K562 (cell line): ENCODE results near the gene BCL2L1. TPM values are rescaled to one million over a fixed set of nuclear protein-coding genes. Genes with fewer than 3 reads are reported as not detected.

Experiments used
- ATAC-seq: fragments of 200-7000 bp; cut with Tn5 transposase; 3 replicates; pipeline ENCODE4 v1.9.1; 2020; ENCODE audit warnings: moderate library complexity
- BruUV-seq: library from RNA; stranded (reverse); fragments of 400-500 nt; replicated peaks from 2 replicates; lab custom pipeline; 2021; lab: Mats Ljungman, UMichigan
- CTCF ChIA-PET: fragments of 300-600 bp; formaldehyde crosslinking; extraction: SDS; loops from one replicate; lab custom pipeline; 2021; ENCODE audit warnings: low intra/inter-chr PET ratio; lab: Yijun Ruan, JAX
- POLR2A ChIA-PET: fragments of 300-600, 350-650 bp; sonication (Branson Sonifier 250); formaldehyde crosslinking; extraction: SDS; loops from one replicate; lab custom pipeline; 2021; ENCODE audit warnings: antibody characterized with exemption, inconsistent platforms; lab: Yijun Ruan, JAX
- DNase-seq, 4 experiments: peaks; one replicate each; pipeline versions ENCODE4 v3.0.0 to v3.0.0-alpha.2; 2011 to 2018; ENCODE audit warnings: low spot score in 3 of 4, mixed read lengths in 3 of 4; ENCODE audit errors: extremely low read depth in 1 of 4
- FAIRE-seq: peaks from 2 replicates; lab custom pipeline; 2011; peaks lifted over from hg19 to GRCh38; lab: Jason Lieb, UNC
- H2AFZ ChIP-seq: 2 replicates; pipeline ENCODE4 v1.6.0; 2011; ENCODE audit warnings: low read depth, low read length, control low read depth, inconsistent platforms
- H3K27ac ChIP-seq: fragments of 200-600 bp; 3 replicates; pipeline ENCODE4 v1.8.0; 2011; ENCODE audit warnings: low read depth, mild to moderate bottlenecking, control low read depth, inconsistent platforms, low read length, moderate library complexity, mixed read lengths; ENCODE audit errors: extremely low read depth
- H3K27me3 ChIP-seq, 2 experiments: fragments of 300-600 bp in 1 of 2; 2 replicates in 1 of 2; 3 replicates in 1 of 2; pipeline versions ENCODE4 v1.6.0 to v1.8.0; 2011; ENCODE audit warnings: inconsistent platforms in 2 of 2, low read length in 2 of 2, mild to moderate bottlenecking in 1 of 2, mixed read lengths in 1 of 2, moderate library complexity in 1 of 2; ENCODE audit not compliant: control insufficient read depth in 2 of 2, insufficient read depth in 2 of 2
- H3K36me3 ChIP-seq: fragments of 300-600 bp; 3 replicates; pipeline ENCODE4 v1.8.0; 2011; ENCODE audit warnings: mild to moderate bottlenecking, low read length, inconsistent platforms; ENCODE audit not compliant: control insufficient read depth, insufficient read depth
- H3K4me1 ChIP-seq, 2 experiments: fragments of 200-600 bp in 1 of 2; replicated peaks in 1 of 2; 2 replicates in 1 of 2; 3 replicates in 1 of 2; pipeline versions ENCODE4 v1.5.1 to v1.8.0; 2011; ENCODE audit warnings: inconsistent platforms in 2 of 2, low read length in 2 of 2, mild to moderate bottlenecking in 1 of 2, mixed read lengths in 1 of 2, moderate library complexity in 1 of 2; ENCODE audit not compliant: control insufficient read depth in 2 of 2, insufficient read depth in 2 of 2
- H3K4me2 ChIP-seq: 2 replicates; pipeline ENCODE4 v1.6.1; 2011; ENCODE audit warnings: low read length, control low read depth, inconsistent platforms, mixed read lengths; ENCODE audit not compliant: insufficient read depth
- H3K4me3 ChIP-seq: fragments of 200-600 bp; sonication (generic), shearing (Covaris generic); 2 replicates; pipeline ENCODE4 v1.5.1; 2016; ENCODE audit warnings: control low read depth, inconsistent platforms
- H3K79me2 ChIP-seq: fragments of 200-600 bp; 3 replicates; pipeline ENCODE4 v1.8.0; 2011; ENCODE audit warnings: low read length, inconsistent platforms; ENCODE audit not compliant: control insufficient read depth, insufficient read depth
- H3K9ac ChIP-seq, 2 experiments: 2 replicates each; pipeline versions ENCODE4 v1.6.0 to v1.6.1; 2011; ENCODE audit warnings: low read depth in 2 of 2, low read length in 2 of 2, control low read depth in 1 of 2, inconsistent platforms in 1 of 2, mild to moderate bottlenecking in 1 of 2, mixed read lengths in 1 of 2; ENCODE audit not compliant: insufficient read depth in 1 of 2
- H3K9me1 ChIP-seq: one replicate; pipeline ENCODE4 v1.6.0; 2011; ENCODE audit warnings: inconsistent platforms, mild to moderate bottlenecking, low read length, moderate library complexity; ENCODE audit not compliant: control insufficient read depth, insufficient read depth
- H3K9me3 ChIP-seq: replicated peaks from 2 replicates; pipeline ENCODE4 v1.5.1; 2011; ENCODE audit warnings: low read depth, low read length, inconsistent platforms; ENCODE audit not compliant: control insufficient read depth, insufficient read depth
- H4K20me1 ChIP-seq: replicated peaks from 2 replicates; pipeline ENCODE4 v1.6.1; 2011; ENCODE audit warnings: low read length, inconsistent platforms, mixed read lengths; ENCODE audit not compliant: control insufficient read depth, insufficient read depth
- CEBPG ChIP-seq, 3 experiments: fragments of 200-800 bp in 1 of 3; sonication (Bioruptor generic) in 1 of 3; sonication (generic) in 1 of 3; formaldehyde crosslinking in 1 of 3; IDR thresholded peaks in 2 of 3; conservative IDR thresholded peaks in 1 of 3; 2 replicates each; pipeline versions ENCODE4 v1.6.1 to v1.8.0; 2016 to 2022; ENCODE audit warnings: missing compliant biosample characterization in 2 of 3, missing genetic modification characterization in 2 of 3, mild to moderate bottlenecking in 1 of 3, missing genetic modification reagents in 1 of 3
- DMBX1 ChIP-seq: fragments of 250-450 bp; sonication (Bioruptor Pico); IDR thresholded peaks from 2 replicates; pipeline ENCODE4 v1.8.0; 2022; ENCODE audit warnings: inconsistent platforms, mild to moderate bottlenecking, moderate library complexity, borderline replicate concordance
- ETV5 ChIP-seq: sonication (generic); formaldehyde crosslinking; IDR thresholded peaks from 2 replicates; pipeline ENCODE4 v1.4.0; 2020; ENCODE audit warnings: low read depth, mild to moderate bottlenecking, missing genetic modification reagents
- KDM5B ChIP-seq: fragments of 200-600 bp; sonication (generic); IDR thresholded peaks from 2 replicates; pipeline ENCODE4 v1.6.1; 2012; ENCODE audit warnings: low read depth, mild to moderate bottlenecking, moderate library complexity, low read length, control low read depth, inconsistent platforms; ENCODE audit not compliant: insufficient replicate concordance
- RBM34 ChIP-seq: fragments of 200-400 bp; formaldehyde crosslinking; IDR thresholded peaks from 2 replicates; pipeline ENCODE4 v1.6.1; 2018; ENCODE audit warnings: low read length, borderline replicate concordance; ENCODE audit not compliant: insufficient read depth
- TRIM25 ChIP-seq: fragments of 450-650 bp; IDR thresholded peaks from 2 replicates; pipeline ENCODE4 v1.7.0; 2016; ENCODE audit warnings: borderline replicate concordance
- WGBS: fragments of 100-300 bp; shearing (Covaris generic); methylation state at CpG from one replicate; pipeline ENCODE4 v1.1.6; 2016; ENCODE audit warnings: low coverage, mixed read lengths; ENCODE audit not compliant: insufficient coverage; ENCODE audit errors: missing lambda C conversion rate; 5-methylcytosine and 5-hydroxymethylcytosine counted together
- in situ Hi-C: fragments of 300-500 bp; cut with MboI; formaldehyde crosslinking; loops from 4 replicates; pipeline ENCODE4 v1.15.0; 2018; ENCODE audit warnings: inconsistent platforms, mixed read lengths
- intact Hi-C: fragments of 100-400 bp; cut with micrococcal nuclease; formaldehyde crosslinking; loops from 2 replicates; pipeline ENCODE4 v1.14.2; 2022
- polyA plus RNA-seq, 8 experiments: library from polyadenylated mRNA; depleted of rRNA in 4 of 8; stranded (reverse) in 5 of 8; unstranded in 3 of 8; fragments of >200 nt; fragmentation: Nextera tagmentation in 2 of 8; fragmentation: Illumina TruSeq in 1 of 8; extraction: Ambion mirVana in 2 of 8; extraction: Trizol in 1 of 8; gene quantifications; 2 replicates each; pipeline versions ENCODE4 v1.2.1 to v1.2.3, GENCODE V29; 2011 to 2014; ENCODE audit warnings: inconsistent platforms in 1 of 8, missing spikeins in 1 of 8
- total RNA-seq, 7 experiments: library from RNA; depleted of rRNA in 6 of 7; stranded (reverse); fragments of >200 nt in 6 of 7; fragmentation: Illumina TruSeq in 2 of 7; extraction: Trizol in 2 of 7; gene quantifications; 2 replicates each; pipeline versions ENCODE4 v1.2.1 to v1.2.3, GENCODE V29; 2011 to 2021; ENCODE audit warnings: low replicate concordance in 1 of 7

The BCL2L1 gene
- total and polyA plus RNA-seq, 9 of the 15 experiments (the other 6 are each of a cell fraction or from before 2014, with no cell fraction given) = 3.3 to 182 (median 120) TPM

GRCh38 chr20:31717478-31718201 lies 5.0 kb downstream of the BCL2L1 start:
- H3K9me1 ChIP-seq = no peaks in the 10 kb centered on the region
- peak overlapping the region; percentile 87 for H3K4me2 ChIP-seq
- no peak for FAIRE-seq
- peak overlapping the region; percentile 53; the same call in 2 of the 3 replicates for H3K27ac ChIP-seq
- peak overlapping the region; percentile 88 for H3K4me3 ChIP-seq
- no peak overlapping the region for H2AFZ ChIP-seq
- BruUV-seq = no TSS peak
- no peak for DNase-seq
- peaks cover 89% of the 10 kb centered on the region for H3K36me3 ChIP-seq
- CTCF ChIA-PET = no interaction called here
- no peaks in the 10 kb centered on the region for H3K9me3 ChIP-seq
- peaks cover 100% of the 10 kb centered on the region for H3K79me2 ChIP-seq
- TF ChIP-seq CEBPG (CRISPR knock-in tag; IDR thresholded peaks at IDR 0.05) (no peak), CEBPG (tag; conservative IDR thresholded peaks at IDR 0.05 in 1 of 2, IDR thresholded peaks at IDR 0.05 in 1 of 2) (peak in 1 of 2 experiments; percentile 42; a peak in 1 of 4 replicates), ETV5 (CRISPR knock-in tag) (0 out of 2 replicates have a peak, but pooled peaks have one; percentile 1), TRIM25 (no peak), KDM5B (peak; percentile 14), DMBX1 (CRISPR knock-in tag) (0 out of 2 replicates have a peak, but pooled peaks have one; percentile 12), RBM34 (no peak)
- H3K27me3 ChIP-seq = no peaks in the 10 kb centered on the region
- POLR2A ChIA-PET = interaction anchor here (0.6 to 1.9 kb wide), 7 partner anchors 11 to 373 kb away, joined by 3 to 5 read pairs (median 4); no protein-coding TSS in a partner anchor
- peaks cover 13% of the 10 kb centered on the region for H4K20me1 ChIP-seq
- intact Hi-C loops (no loop called here), in situ Hi-C loops (no loop called here)
- peaks cover 30 to 50% of the 10 kb centered on the region in 2 experiments; a peak in 4 of 5 replicates for H3K4me1 ChIP-seq
- WGBS = 8% methylated on average over 6 of the region's 6 CpGs
- ATAC-seq = no peak
- peak overlapping the region; percentile 66 to 74; a peak in 3 of 4 replicates for H3K9ac ChIP-seq
